ENCODE measurements around the gene SMCO2. TPM values are rescaled to one million over a fixed set of nuclear protein-coding genes. Genes with fewer than 3 reads are reported as not detected.

Gene SMCO2
- total RNA-seq, 1 experiment from 2014 or later = not detected

GRCh38 chr12:27517546-27517945 is 71.0 kb downstream of the SMCO2 start:
- ATAC-seq = no peak
- TF ChIP-seq EZH2 (IDR thresholded peaks at IDR 0.05) (no peak), ELF1 (IDR thresholded peaks at IDR 0.05; ENCODE audit: borderline replicate concordance, low read depth) (no peak), JUND (IDR thresholded peaks at IDR 0.05) (no peak), RAD21 (IDR thresholded peaks at IDR 0.05; ENCODE audit: low read depth) (no peak), CBX3 (IDR thresholded peaks at IDR 0.05; ENCODE audit: low read depth) (no peak), FOSL1 (IDR thresholded peaks at IDR 0.05; ENCODE audit: low read depth) (no peak), MAX (IDR thresholded peaks at IDR 0.05) (no peak), CTCF (IDR thresholded peaks at IDR 0.05 in 2 of 3, conservative IDR thresholded peaks at IDR 0.05 in 1 of 3; ENCODE audit: borderline replicate concordance in 1 of 3, insufficient read depth in 1 of 3, low read depth in 2 of 3, low read length in 2 of 3) (no peak), ATF3 (IDR thresholded peaks at IDR 0.05) (no peak), POLR2A (IDR thresholded peaks at IDR 0.05; ENCODE audit: borderline replicate concordance, extremely low read depth, insufficient read depth, insufficient read length) (no peak), ZFX (IDR thresholded peaks at IDR 0.05) (no peak), EZH2phosphoT487 (IDR thresholded peaks at IDR 0.05; ENCODE audit: borderline replicate concordance) (no peak)

More at GRCh38 chr12:27517546-27517945, 71.0 kb downstream of the SMCO2 start:
- no peak overlapping the region for H3K4me3 ChIP-seq (replicated peaks in 1 of 2; ENCODE audit: low read depth in 1 of 2, low read length in 2 of 2)
- no peak overlapping the region for H2AFZ ChIP-seq (ENCODE audit: low read depth, low read length, poor library complexity, severe bottlenecking)
- no peaks in the 10 kb centered on the region for H3K36me3 ChIP-seq (ENCODE audit: control insufficient read depth in 1 of 2, insufficient read depth in 2 of 2, low read length in 2 of 2)
- POLR2A ChIA-PET = no interaction called here
- no peak for DNase-seq (ENCODE audit: low read depth, low spot score)
- no peaks in the 10 kb centered on the region for H4K20me1 ChIP-seq (ENCODE audit: insufficient read depth)
- H3K9ac ChIP-seq (ENCODE audit: low read length) = no peak overlapping the region
- no peak overlapping the region for H3K27ac ChIP-seq (ENCODE audit: low read depth, low read length)
- RAD21 ChIA-PET (ENCODE audit: low non-redundant PET in 1 of 2, low total read pairs in 2 of 2, uncharacterized antibody in 2 of 2, unreplicated experiment in 2 of 2) = no interaction called here
- no peaks in the 10 kb centered on the region for H3K4me1 ChIP-seq (ENCODE audit: control insufficient read depth in 1 of 2, insufficient read depth in 2 of 2, low read length in 2 of 2)
- H3K27me3 ChIP-seq (ENCODE audit: insufficient read depth, low read length) = no peaks in the 10 kb centered on the region
- H3K4me2 ChIP-seq (ENCODE audit: low read length) = no peak overlapping the region
- CTCF ChIA-PET = interaction anchor here (0.9 kb wide), 1 partner anchor 83 kb away, joined by 3 read pairs; no protein-coding TSS in a partner anchor
- no TSS peak for BruUV-seq (replicated peaks)
- H3K9me3 ChIP-seq (ENCODE audit: control insufficient read depth in 1 of 2, insufficient read depth in 1 of 2, low read depth in 1 of 2, low read length in 2 of 2) = no peaks in the 10 kb centered on the region
- no peaks in the 10 kb centered on the region for H3K79me2 ChIP-seq (ENCODE audit: insufficient read depth, low read length)
- intact Hi-C loops (cut with micrococcal nuclease) = no loop called here
- H3K9me2 ChIP-seq (ENCODE audit: insufficient read depth) = no peaks in the 10 kb centered on the region
